ENCODE results near the gene FGF14.

- TF ChIP-seq CTCF (conservative IDR thresholded peaks at IDR 0.05; ENCODE audit: low read length) (no peak), EZH2phosphoT487 (IDR thresholded peaks at IDR 0.05; ENCODE audit: borderline replicate concordance, low read depth, low read length) (no peak)
Measured at GRCh38 chr13:101707659-101708058, 694.2 kb downstream of the FGF14 start.
